Measurements from ENCODE around the gene VAPA. TPM values are rescaled to one million over a fixed set of nuclear protein-coding genes. Genes with fewer than 3 reads are reported as not detected.

The VAPA gene
- total RNA-seq, 1 donor from 2014 or later = 130 TPM

DNA sequence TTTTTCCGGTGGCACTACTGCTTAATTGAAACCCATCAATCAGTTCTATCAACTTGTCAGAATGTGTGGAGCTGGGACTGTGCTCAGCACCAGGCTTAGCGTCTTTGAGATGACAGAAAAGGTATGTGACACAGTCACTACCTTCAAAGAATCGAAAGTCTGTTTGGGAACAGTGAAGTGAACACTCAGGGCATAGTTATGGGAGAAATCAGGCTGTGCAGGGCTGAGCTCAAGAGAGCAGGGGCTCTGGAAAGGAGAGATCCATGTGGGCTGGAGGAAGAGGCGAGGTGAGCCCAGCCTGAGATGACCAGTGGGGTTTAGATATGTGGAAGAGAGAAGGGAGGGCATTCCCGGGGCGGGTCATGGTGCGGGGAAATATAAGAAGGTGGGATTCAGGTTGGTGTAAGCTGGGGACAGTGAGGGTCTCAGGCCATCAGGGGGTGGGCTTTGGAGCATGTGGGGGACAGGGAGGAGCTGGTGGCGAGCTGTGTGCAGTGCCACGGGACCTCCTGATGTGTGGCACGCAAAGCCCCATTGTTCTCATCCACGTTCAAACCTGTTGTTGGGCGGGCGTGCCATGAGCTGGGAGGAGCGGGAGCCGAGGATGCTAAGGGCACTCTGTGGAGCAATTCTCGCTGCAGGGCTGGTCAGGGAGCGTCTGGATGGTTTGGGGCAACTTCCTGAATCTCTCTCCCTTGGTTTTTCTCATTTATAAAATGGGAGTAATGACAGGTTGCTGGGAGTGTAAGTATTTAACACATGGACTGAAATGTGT is 72.5 kb downstream of the VAPA start:
- no peak overlapping the region for H3K4me3 Mint-ChIP-seq
- peaks cover 24% of the 10 kb centered on the region for H3K4me1 Mint-ChIP-seq
- H3K27ac Mint-ChIP-seq = peak overlapping the region; percentile 7
- H3K36me3 Mint-ChIP-seq = no peaks in the 10 kb centered on the region
- H3K27me3 Mint-ChIP-seq (ENCODE audit: low read depth) = peaks cover 4% of the 10 kb centered on the region
- peaks cover under 1% of the 10 kb centered on the region for H3K9me3 Mint-ChIP-seq
- TF ChIP-seq, protein P1, sequence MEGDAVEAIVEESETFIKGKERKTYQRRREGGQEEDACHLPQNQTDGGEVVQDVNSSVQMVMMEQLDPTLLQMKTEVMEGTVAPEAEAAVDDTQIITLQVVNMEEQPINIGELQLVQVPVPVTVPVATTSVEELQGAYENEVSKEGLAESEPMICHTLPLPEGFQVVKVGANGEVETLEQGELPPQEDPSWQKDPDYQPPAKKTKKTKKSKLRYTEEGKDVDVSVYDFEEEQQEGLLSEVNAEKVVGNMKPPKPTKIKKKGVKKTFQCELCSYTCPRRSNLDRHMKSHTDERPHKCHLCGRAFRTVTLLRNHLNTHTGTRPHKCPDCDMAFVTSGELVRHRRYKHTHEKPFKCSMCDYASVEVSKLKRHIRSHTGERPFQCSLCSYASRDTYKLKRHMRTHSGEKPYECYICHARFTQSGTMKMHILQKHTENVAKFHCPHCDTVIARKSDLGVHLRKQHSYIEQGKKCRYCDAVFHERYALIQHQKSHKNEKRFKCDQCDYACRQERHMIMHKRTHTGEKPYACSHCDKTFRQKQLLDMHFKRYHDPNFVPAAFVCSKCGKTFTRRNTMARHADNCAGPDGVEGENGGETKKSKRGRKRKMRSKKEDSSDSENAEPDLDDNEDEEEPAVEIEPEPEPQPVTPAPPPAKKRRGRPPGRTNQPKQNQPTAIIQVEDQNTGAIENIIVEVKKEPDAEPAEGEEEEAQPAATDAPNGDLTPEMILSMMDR (IDR thresholded peaks at IDR 0.05; ENCODE audit: unreplicated experiment) = no peak
- no peak for DNase-seq (ENCODE audit: low spot score in 2 of 2, unreplicated experiment in 2 of 2)

DNA sequence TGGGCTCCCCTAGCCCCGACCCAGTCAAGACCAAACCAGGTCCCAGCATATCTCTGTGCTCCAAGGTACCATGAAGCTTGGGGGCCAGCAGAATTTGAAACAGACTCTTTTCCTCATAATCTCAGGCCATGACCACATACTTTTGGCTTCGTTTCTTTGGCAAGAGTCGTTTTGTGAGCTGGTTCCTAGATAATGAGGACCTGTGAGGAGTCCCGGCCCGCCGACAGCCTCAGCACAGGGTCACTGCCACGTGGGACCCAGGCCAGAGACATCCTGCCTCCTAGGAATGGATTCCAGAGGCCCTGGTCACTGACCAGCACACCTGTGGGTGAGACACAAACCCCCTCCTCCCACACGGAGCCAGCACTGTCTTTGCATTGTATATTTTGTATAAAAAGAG is 73.5 kb downstream of the VAPA start:
- no peak for DNase-seq (ENCODE audit: low spot score in 2 of 2, unreplicated experiment in 2 of 2)

DNA sequence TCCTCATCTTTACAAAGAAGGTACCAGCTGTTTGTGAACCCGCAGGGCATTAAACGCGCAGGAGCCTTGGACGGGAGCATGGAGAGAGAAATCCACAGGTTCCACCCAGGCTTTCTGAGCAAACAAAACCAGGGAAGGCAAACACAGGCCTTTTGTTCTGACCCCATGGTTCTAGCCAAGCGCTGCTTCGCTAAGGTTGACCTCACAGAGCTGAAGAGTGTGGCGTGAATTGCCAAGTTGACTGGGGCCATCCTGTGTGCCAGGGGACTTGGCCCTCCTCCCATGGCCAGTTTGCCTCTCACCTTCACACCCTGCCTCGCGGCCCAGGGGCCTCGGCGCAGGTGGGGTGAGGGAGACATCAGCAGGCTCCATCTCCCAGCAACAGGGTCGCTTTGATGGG is 74.1 kb downstream of the VAPA start:
- H3K4me1 Mint-ChIP-seq = peaks cover 34% of the 10 kb centered on the region
- TF ChIP-seq, protein P1 (IDR thresholded peaks at IDR 0.05; ENCODE audit: unreplicated experiment) = no peak

More for the DNA sequence above, 73.5 kb downstream of the VAPA start:
- TF ChIP-seq, protein P1 (IDR thresholded peaks at IDR 0.05; ENCODE audit: unreplicated experiment) = no peak
- H3K27ac Mint-ChIP-seq = no peak overlapping the region
- no peaks in the 10 kb centered on the region for H3K9me3 Mint-ChIP-seq
- no peaks in the 10 kb centered on the region for H3K36me3 Mint-ChIP-seq
- H3K27me3 Mint-ChIP-seq (ENCODE audit: low read depth) = peaks cover 6% of the 10 kb centered on the region
- no peak overlapping the region for H3K4me3 Mint-ChIP-seq
- H3K4me1 Mint-ChIP-seq = peaks cover 29% of the 10 kb centered on the region

DNA sequence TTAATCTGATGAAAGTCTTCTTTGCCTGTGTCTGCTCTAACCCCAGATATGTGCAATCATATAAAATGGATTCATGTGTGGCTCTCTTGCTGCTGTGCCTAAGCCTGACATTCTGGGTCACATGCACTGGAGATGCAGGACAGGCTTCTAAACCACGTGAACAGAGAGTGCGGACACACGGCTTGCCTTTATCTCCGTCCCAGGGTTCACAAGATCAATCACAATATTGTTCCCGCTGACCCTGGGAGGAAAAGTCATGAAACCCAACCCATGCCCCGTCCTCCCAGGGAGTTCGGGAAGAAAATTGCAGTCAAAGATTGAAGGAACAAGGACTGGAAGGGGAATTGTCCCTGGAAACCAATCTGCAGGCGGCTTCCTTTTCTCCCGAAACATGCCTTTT is 74.8 kb downstream of the VAPA start:
- Mint-ChIP-seq H3K27ac (peak overlapping the region; percentile 57), H3K4me1 (peaks cover 41% of the 10 kb centered on the region), H3K27me3 (ENCODE audit: low read depth) (peaks cover 6% of the 10 kb centered on the region), H3K4me3 (no peak overlapping the region), H3K36me3 (no peaks in the 10 kb centered on the region), H3K9me3 (no peaks in the 10 kb centered on the region)
- TF ChIP-seq, protein P1 (IDR thresholded peaks at IDR 0.05; ENCODE audit: unreplicated experiment) = no peak
- no peak for DNase-seq (ENCODE audit: low spot score in 2 of 2, unreplicated experiment in 2 of 2)

More for the DNA sequence above, 74.1 kb downstream of the VAPA start:
- H3K4me3 Mint-ChIP-seq = no peak overlapping the region
- no peak for DNase-seq (ENCODE audit: low spot score in 2 of 2, unreplicated experiment in 2 of 2)
- H3K27ac Mint-ChIP-seq = peak overlapping the region; percentile 57
- H3K27me3 Mint-ChIP-seq (ENCODE audit: low read depth) = peaks cover 6% of the 10 kb centered on the region
- H3K9me3 Mint-ChIP-seq = no peaks in the 10 kb centered on the region
- no peaks in the 10 kb centered on the region for H3K36me3 Mint-ChIP-seq

DNA sequence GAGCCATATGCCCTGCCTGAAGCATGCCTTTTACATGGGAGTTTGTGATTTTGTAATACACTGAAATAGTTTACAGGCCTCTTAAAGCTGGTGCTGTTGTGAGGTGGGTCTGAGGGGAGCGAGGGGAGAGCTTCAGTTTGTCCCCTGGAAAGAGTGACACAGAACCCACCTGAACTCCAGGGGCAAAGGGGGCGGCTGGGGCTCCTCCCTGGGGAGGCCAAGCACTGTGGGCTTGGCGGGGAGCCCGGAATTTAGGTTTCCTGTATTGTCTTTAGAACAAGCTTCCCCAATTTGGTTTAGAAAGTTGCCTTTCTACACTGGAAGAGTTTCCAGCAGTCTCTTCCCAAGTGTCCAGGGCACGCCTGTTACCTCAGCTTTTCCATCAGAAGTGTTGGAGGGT is 75.7 kb downstream of the VAPA start:
- H3K27me3 Mint-ChIP-seq (ENCODE audit: low read depth) = peaks cover 6% of the 10 kb centered on the region
- no peak overlapping the region for H3K27ac Mint-ChIP-seq
- no peaks in the 10 kb centered on the region for H3K36me3 Mint-ChIP-seq
- no peak overlapping the region for H3K4me3 Mint-ChIP-seq
- no peaks in the 10 kb centered on the region for H3K9me3 Mint-ChIP-seq
- peaks cover 49% of the 10 kb centered on the region for H3K4me1 Mint-ChIP-seq
- TF ChIP-seq, protein P1 (IDR thresholded peaks at IDR 0.05; ENCODE audit: unreplicated experiment) = no peak
- DNase-seq (ENCODE audit: low spot score in 2 of 2, unreplicated experiment in 2 of 2) = no peak

Data from mesothelial cell of epicardium (in vitro differentiated cells).